Measurements from ENCODE around the gene MAGED4B. TPM values are rescaled to one million over a fixed set of nuclear protein-coding genes. Genes with fewer than 3 reads are reported as not detected.
"Not testable (repeated sequence)": the region's sequence is repeated elsewhere in the genome, so short reads cannot be mapped to it uniquely, and the experiment has no call there.

MAGED4B gene
- total RNA-seq (10 to 100 TPM in 1 of 5 donors, 1 to 10 TPM in 4; 3.2 to 14.7 (median 4.8) TPM), total RNA-seq (0 reads per million in 29 experiments)
- 2.8 TPM for total RNA-seq (2013)

- H3K36me3 ChIP-seq (ENCODE audit: control insufficient read depth in 2 of 2, extremely low read depth in 1 of 2, insufficient read depth in 1 of 2, low read length in 1 of 2); H3K9me3 ChIP-seq; H3K9me3 Mint-ChIP-seq; H3K4me1 Mint-ChIP-seq; DNase-seq; H3K4me3 Mint-ChIP-seq; CTCF ChIA-PET; H3K4me3 ChIP-seq (ENCODE audit: control insufficient read depth in 1 of 2, extremely low read depth in 1 of 2, low read length in 1 of 2); H3K4me1 ChIP-seq (ENCODE audit: control insufficient read depth in 1 of 2, extremely low read depth in 1 of 2, insufficient read depth in 2 of 2, low read length in 2 of 2); H3K27ac Mint-ChIP-seq; H3K27me3 ChIP-seq (replicated peaks in 1 of 2; ENCODE audit: control insufficient read depth in 2 of 2, extremely low read depth in 1 of 2, insufficient read depth in 2 of 2, low read length in 1 of 2); H3K27me3 Mint-ChIP-seq; POLR2A ChIA-PET; H3K36me3 Mint-ChIP-seq; H3K27ac ChIP-seq (ENCODE audit: low read length): not testable (repeated sequence)
- WGBS (ENCODE audit: insufficient coverage) = no CpG with 5 or more reads among the region's 56 CpGs
- peak in 2 of 4 experiments; percentile 26 to 36 for ATAC-seq (replicated peaks in 1 of 4)
Observed at GRCh38 chrX:52068666-52069640, at the start of gene MAGED4B. Gene MAGED4B, minus strand, starts transcription at chrX:52069183. Its CDS starts 1,011 bp downstream, at chrX:52068172.

GRCh38 chrX:52118262-52118661 lies 49.3 kb upstream of the MAGED4B start:
- no peak overlapping the region for H3K4me3 Mint-ChIP-seq
- no peaks in the 10 kb centered on the region for H3K36me3 Mint-ChIP-seq
- H3K27ac Mint-ChIP-seq = no peak overlapping the region
- H3K9me3 Mint-ChIP-seq = peaks cover 0 to 5% (median 0%) of the 10 kb centered on the region in 3 donors
- CTCF ChIA-PET = no interaction called here
- no peaks in the 10 kb centered on the region for H3K4me1 Mint-ChIP-seq
- no peak for DNase-seq
- ATAC-seq (replicated peaks in 1 of 4) = no peak
- no CpG with 5 or more reads among the region's 3 CpGs for WGBS (ENCODE audit: insufficient coverage)
- Histone ChIP-seq H3K36me3 (ENCODE audit: control insufficient read depth in 2 of 2, extremely low read depth in 1 of 2, insufficient read depth in 1 of 2, low read length in 1 of 2) (no peaks in the 10 kb centered on the region), H3K27me3 (replicated peaks in 1 of 2; ENCODE audit: control insufficient read depth in 2 of 2, extremely low read depth in 1 of 2, insufficient read depth in 2 of 2, low read length in 1 of 2) (no peaks in the 10 kb centered on the region), H3K4me3 (ENCODE audit: control insufficient read depth in 1 of 2, extremely low read depth in 1 of 2, low read length in 1 of 2) (no peak overlapping the region), H3K27ac (ENCODE audit: low read length) (no peak overlapping the region), H3K4me1 (ENCODE audit: control insufficient read depth in 1 of 2, extremely low read depth in 1 of 2, insufficient read depth in 2 of 2, low read length in 2 of 2) (no peaks in the 10 kb centered on the region), H3K9me3 (no peaks in the 10 kb centered on the region)
- POLR2A ChIA-PET = no interaction called here
- peaks cover 3 to 28% of the 10 kb centered on the region in 2 donors for H3K27me3 Mint-ChIP-seq

GRCh38 chrX:52082578-52082977 lies 13.6 kb upstream of the MAGED4B start:
- H3K9me3 Mint-ChIP-seq = no peaks in the 10 kb centered on the region
- H3K9me3 ChIP-seq = no peaks in the 10 kb centered on the region
- ATAC-seq (replicated peaks in 1 of 4) (no peak), DNase-seq (no peak)
- no CpG with 5 or more reads among the region's 4 CpGs for WGBS (ENCODE audit: insufficient coverage)
- H3K4me1 Mint-ChIP-seq = peaks cover 0 to 9% (median 0%) of the 10 kb centered on the region in 3 donors
- CTCF ChIA-PET = no interaction called here
- H3K36me3 ChIP-seq (ENCODE audit: control insufficient read depth in 2 of 2, extremely low read depth in 1 of 2, insufficient read depth in 1 of 2, low read length in 1 of 2) = no peaks in the 10 kb centered on the region
- POLR2A ChIA-PET = no interaction called here
- H3K4me1 ChIP-seq (ENCODE audit: control insufficient read depth in 1 of 2, extremely low read depth in 1 of 2, insufficient read depth in 2 of 2, low read length in 2 of 2) = no peaks in the 10 kb centered on the region
- H3K27ac Mint-ChIP-seq = no peak overlapping the region
- no peaks in the 10 kb centered on the region for H3K27me3 ChIP-seq (replicated peaks in 1 of 2; ENCODE audit: control insufficient read depth in 2 of 2, extremely low read depth in 1 of 2, insufficient read depth in 2 of 2, low read length in 1 of 2)
- H3K4me3 ChIP-seq (ENCODE audit: control insufficient read depth in 1 of 2, extremely low read depth in 1 of 2, low read length in 1 of 2) = no peak overlapping the region
- H3K27me3 Mint-ChIP-seq = peaks cover 3 to 24% of the 10 kb centered on the region in 2 donors
- H3K27ac ChIP-seq (ENCODE audit: low read length) = no peak overlapping the region
- no peaks in the 10 kb centered on the region for H3K36me3 Mint-ChIP-seq
- no peak overlapping the region for H3K4me3 Mint-ChIP-seq

GRCh38 chrX:52078131-52078530 lies 9.1 kb upstream of the MAGED4B start:
- H3K36me3 Mint-ChIP-seq = no peaks in the 10 kb centered on the region
- DNase-seq (no peak), ATAC-seq (replicated peaks in 1 of 4) (no peak)
- POLR2A ChIA-PET = no interaction called here
- Histone ChIP-seq H3K27me3 (replicated peaks in 1 of 2; ENCODE audit: control insufficient read depth in 2 of 2, extremely low read depth in 1 of 2, insufficient read depth in 2 of 2, low read length in 1 of 2) (no peaks in the 10 kb centered on the region), H3K4me3 (ENCODE audit: control insufficient read depth in 1 of 2, extremely low read depth in 1 of 2, low read length in 1 of 2) (no peak overlapping the region), H3K9me3 (no peaks in the 10 kb centered on the region), H3K4me1 (ENCODE audit: control insufficient read depth in 1 of 2, extremely low read depth in 1 of 2, insufficient read depth in 2 of 2, low read length in 2 of 2) (no peaks in the 10 kb centered on the region), H3K36me3 (ENCODE audit: control insufficient read depth in 2 of 2, extremely low read depth in 1 of 2, insufficient read depth in 1 of 2, low read length in 1 of 2) (no peaks in the 10 kb centered on the region), H3K27ac (ENCODE audit: low read length) (no peak overlapping the region)
- peaks cover 4 to 9% of the 10 kb centered on the region in 2 donors for H3K27me3 Mint-ChIP-seq
- peaks cover 0 to 9% (median 0%) of the 10 kb centered on the region in 3 donors for H3K4me1 Mint-ChIP-seq
- no CpG with 5 or more reads among the region's 1 CpG for WGBS (ENCODE audit: insufficient coverage)
- no peak overlapping the region for H3K27ac Mint-ChIP-seq
- no peaks in the 10 kb centered on the region for H3K9me3 Mint-ChIP-seq
- H3K4me3 Mint-ChIP-seq = no peak overlapping the region
- CTCF ChIA-PET = no interaction called here

- H3K9me3 Mint-ChIP-seq; H3K27me3 ChIP-seq (replicated peaks in 1 of 2; ENCODE audit: control insufficient read depth in 2 of 2, extremely low read depth in 1 of 2, insufficient read depth in 2 of 2, low read length in 1 of 2); H3K4me1 Mint-ChIP-seq; DNase-seq; ATAC-seq (replicated peaks in 1 of 4); H3K27ac Mint-ChIP-seq; H3K27ac ChIP-seq (ENCODE audit: low read length); POLR2A ChIA-PET; H3K9me3 ChIP-seq; H3K36me3 Mint-ChIP-seq; H3K4me3 Mint-ChIP-seq; H3K27me3 Mint-ChIP-seq; H3K4me1 ChIP-seq (ENCODE audit: control insufficient read depth in 1 of 2, extremely low read depth in 1 of 2, insufficient read depth in 2 of 2, low read length in 2 of 2); H3K36me3 ChIP-seq (ENCODE audit: control insufficient read depth in 2 of 2, extremely low read depth in 1 of 2, insufficient read depth in 1 of 2, low read length in 1 of 2); CTCF ChIA-PET; H3K4me3 ChIP-seq (ENCODE audit: control insufficient read depth in 1 of 2, extremely low read depth in 1 of 2, low read length in 1 of 2): not testable (repeated sequence)
- WGBS (ENCODE audit: insufficient coverage) = no CpG with 5 or more reads among the region's 6 CpGs
Observed at GRCh38 chrX:52042288-52042687, 26.7 kb downstream of the MAGED4B start.

GRCh38 chrX:52034211-52034610 lies 34.8 kb downstream of the MAGED4B start:
- Mint-ChIP-seq H3K4me3 (no peak overlapping the region), H3K27me3 (peaks cover 13 to 52% of the 10 kb centered on the region in 2 donors), H3K27ac (no peak overlapping the region), H3K36me3 (no peaks in the 10 kb centered on the region), H3K9me3 (no peaks in the 10 kb centered on the region), H3K4me1 (no peaks in the 10 kb centered on the region)
- no CpG with 5 or more reads among the region's 1 CpG for WGBS (ENCODE audit: insufficient coverage)
- no peaks in the 10 kb centered on the region for H3K4me1 ChIP-seq (ENCODE audit: control insufficient read depth in 1 of 2, extremely low read depth in 1 of 2, insufficient read depth in 2 of 2, low read length in 2 of 2)
- H3K9me3 ChIP-seq = no peaks in the 10 kb centered on the region
- H3K27ac ChIP-seq (ENCODE audit: low read length) = no peak overlapping the region
- ATAC-seq (replicated peaks in 1 of 4) = no peak
- CTCF ChIA-PET = no interaction called here
- POLR2A ChIA-PET = no interaction called here
- H3K36me3 ChIP-seq (ENCODE audit: control insufficient read depth in 2 of 2, extremely low read depth in 1 of 2, insufficient read depth in 1 of 2, low read length in 1 of 2) = no peaks in the 10 kb centered on the region
- no peak for DNase-seq
- H3K4me3 ChIP-seq (ENCODE audit: control insufficient read depth in 1 of 2, extremely low read depth in 1 of 2, low read length in 1 of 2) = no peak overlapping the region
- no peaks in the 10 kb centered on the region for H3K27me3 ChIP-seq (replicated peaks in 1 of 2; ENCODE audit: control insufficient read depth in 2 of 2, extremely low read depth in 1 of 2, insufficient read depth in 2 of 2, low read length in 1 of 2)

All from T-cell (primary cell).